H1 (cell line): Measurements from ENCODE around the gene TMEM38A. TPM values are rescaled to one million over a fixed set of nuclear protein-coding genes. Genes with fewer than 3 reads are reported as not detected.

Source experiments
- CTCF ChIA-PET: fragments of 300-600 bp; sonication (Branson Sonifier 250); formaldehyde crosslinking; loops from one replicate; lab custom pipeline; 2021; ENCODE audit not compliant: partially characterized antibody; lab: Charles Lee
- POLR2A ChIA-PET: fragments of 300-600 bp; sonication (Branson Sonifier 250); formaldehyde crosslinking; loops from one replicate; lab custom pipeline; 2021; ENCODE audit warnings: inconsistent platforms; ENCODE audit not compliant: partially characterized antibody; lab: Charles Lee
- DNase-seq, 2 experiments: peaks; one replicate each; pipeline versions ENCODE4 v3.0.0 to v3.0.0-alpha.2; 2010 to 2022; ENCODE audit warnings: low spot score in 2 of 2, low read depth in 1 of 2, mixed read lengths in 1 of 2
- FAIRE-seq: peaks from 2 replicates; lab custom pipeline; 2011; peaks lifted over from hg19 to GRCh38; lab: Jason Lieb, UNC
- H2AFZ ChIP-seq: 2 replicates; pipeline ENCODE4 v1.8.1; 2012; ENCODE audit warnings: low read length, inconsistent platforms
- H2AK5ac ChIP-seq: 2 replicates; pipeline ENCODE4 v1.6.1; 2013; ENCODE audit warnings: low read depth, low read length
- H2BK120ac ChIP-seq: replicated peaks from 2 replicates; pipeline ENCODE3; 2013; ENCODE audit warnings: low read depth, low read length, inconsistent platforms
- H2BK12ac ChIP-seq: 2 replicates; pipeline ENCODE4 v1.6.1; 2013; ENCODE audit warnings: low read depth, low read length
- H2BK15ac ChIP-seq: 2 replicates; pipeline ENCODE4 v1.6.1; 2013; ENCODE audit warnings: low read length
- H2BK20ac ChIP-seq: 2 replicates; pipeline ENCODE4 v1.6.1; 2013; ENCODE audit warnings: low read length
- H2BK5ac ChIP-seq: 2 replicates; pipeline ENCODE4 v1.6.1; 2013; ENCODE audit warnings: low read depth, low read length
- H3K14ac ChIP-seq: 2 replicates; pipeline ENCODE4 v1.6.1; 2013; ENCODE audit warnings: inconsistent platforms; ENCODE audit not compliant: insufficient read length
- H3K18ac ChIP-seq: 2 replicates; pipeline ENCODE4 v1.6.1; 2013; ENCODE audit warnings: low read length; ENCODE audit errors: extremely low read depth
- H3K23ac ChIP-seq: 2 replicates; pipeline ENCODE4 v1.6.1; 2013; ENCODE audit warnings: inconsistent platforms; ENCODE audit not compliant: insufficient read length
- H3K23me2 ChIP-seq: 2 replicates; pipeline ENCODE4 v1.6.1; 2013; ENCODE audit warnings: low read depth, low read length
- H3K27ac ChIP-seq: 2 replicates; pipeline ENCODE4 v1.6.1; 2011; ENCODE audit warnings: low read depth, low read length, inconsistent platforms
- H3K27me3 ChIP-seq, 4 experiments: replicated peaks in 1 of 4; 1 replicate in 1 of 4; 2 replicates in 3 of 4; pipeline versions ENCODE4 v1.6.1 to v1.8.1; 2011 to 2013; ENCODE audit warnings: low read length in 3 of 4, mild to moderate bottlenecking in 3 of 4, inconsistent platforms in 2 of 4, mixed read lengths in 2 of 4, moderate library complexity in 1 of 4; ENCODE audit not compliant: control insufficient read depth in 3 of 4, insufficient read depth in 3 of 4; ENCODE audit errors: extremely low read depth in 1 of 4
- H3K36me3 ChIP-seq, 4 experiments: 2 replicates each; pipeline versions ENCODE4 v1.6.1 to v1.8.1; 2011 to 2013; ENCODE audit warnings: mild to moderate bottlenecking in 4 of 4, low read length in 3 of 4, moderate library complexity in 2 of 4, control low read depth in 1 of 4, inconsistent platforms in 1 of 4; ENCODE audit not compliant: insufficient read depth in 4 of 4, control insufficient read depth in 2 of 4
- H3K4ac ChIP-seq: replicated peaks from 2 replicates; pipeline ENCODE3; 2013; ENCODE audit warnings: low read length, low read depth, mixed read lengths, inconsistent platforms; ENCODE audit not compliant: insufficient read length
- H3K4me1 ChIP-seq, 4 experiments: replicated peaks in 1 of 4; 1 replicate in 1 of 4; 2 replicates in 3 of 4; pipeline versions ENCODE4 v1.6.1 to v1.8.1; 2011 to 2013; ENCODE audit warnings: low read length in 3 of 4, inconsistent platforms in 2 of 4, mixed read lengths in 1 of 4; ENCODE audit not compliant: insufficient read depth in 4 of 4, control insufficient read depth in 3 of 4
- H3K4me2 ChIP-seq, 2 experiments: 2 replicates each; pipeline versions ENCODE4 v1.6.1 to v1.8.1; 2011 to 2013; ENCODE audit warnings: low read depth in 2 of 2, low read length in 2 of 2, control low read depth in 1 of 2, inconsistent platforms in 1 of 2, mild to moderate bottlenecking in 1 of 2; ENCODE audit not compliant: insufficient read depth in 1 of 2
- H3K4me3 ChIP-seq, 4 experiments: fragments of 200-600, 300-600 bp in 1 of 4; sonication (generic), shearing (Covaris generic), sonication (Bioruptor Twin) in 1 of 4; 2 replicates each; pipeline versions ENCODE4 v1.5.1 to v1.8.1; 2011 to 2016; ENCODE audit warnings: low read length in 4 of 4, low read depth in 3 of 4, control low read depth in 2 of 4, inconsistent platforms in 2 of 4, mild to moderate bottlenecking in 2 of 4, mixed read lengths in 1 of 4, moderate library complexity in 1 of 4; ENCODE audit not compliant: insufficient read depth in 2 of 4; ENCODE audit errors: extremely low read depth in 1 of 4
- H3K56ac ChIP-seq: replicated peaks from 2 replicates; pipeline ENCODE3; 2013; ENCODE audit warnings: low read depth, mild to moderate bottlenecking, mixed read lengths, low read length, inconsistent platforms; ENCODE audit not compliant: insufficient read length
- H3K79me1 ChIP-seq: 2 replicates; pipeline ENCODE4 v1.6.1; 2013; ENCODE audit warnings: low read depth, low read length, control low read depth
- H3K79me2 ChIP-seq, 2 experiments: 2 replicates each; pipeline versions ENCODE4 v1.6.1 to v1.8.1; 2012 to 2013; ENCODE audit warnings: low read length in 2 of 2, mild to moderate bottlenecking in 2 of 2, inconsistent platforms in 1 of 2; ENCODE audit not compliant: insufficient read depth in 2 of 2, control insufficient read depth in 1 of 2
- H3K9ac ChIP-seq, 4 experiments: replicated peaks in 1 of 4; 1 replicate in 1 of 4; 2 replicates in 3 of 4; pipeline versions ENCODE4 v1.6.1 to v1.8.1; 2011 to 2013; ENCODE audit warnings: low read depth in 3 of 4, low read length in 3 of 4, control low read depth in 2 of 4, mild to moderate bottlenecking in 2 of 4, moderate library complexity in 2 of 4, inconsistent platforms in 1 of 4; ENCODE audit errors: extremely low read depth in 1 of 4
- H3K9me3 ChIP-seq, 2 experiments: 2 replicates each; pipeline versions ENCODE4 v1.6.1 to v1.8.1; 2012 to 2013; ENCODE audit warnings: mild to moderate bottlenecking in 2 of 2, moderate library complexity in 2 of 2, control low read depth in 1 of 2, inconsistent platforms in 1 of 2, low read depth in 1 of 2, low read length in 1 of 2, mixed read lengths in 1 of 2; ENCODE audit not compliant: insufficient read depth in 2 of 2
- H4K20me1 ChIP-seq, 2 experiments: replicated peaks in 1 of 2; 2 replicates each; pipeline versions ENCODE3 to v1.8.1; 2011 to 2013; ENCODE audit warnings: inconsistent platforms in 2 of 2, low read length in 2 of 2, mild to moderate bottlenecking in 1 of 2; ENCODE audit not compliant: insufficient read depth in 2 of 2, control insufficient read depth in 1 of 2
- H4K5ac ChIP-seq: 2 replicates; pipeline ENCODE4 v1.6.1; 2013; ENCODE audit warnings: low read length, low read depth, mixed read lengths, inconsistent platforms; ENCODE audit not compliant: insufficient read length
- H4K8ac ChIP-seq: 2 replicates; pipeline ENCODE4 v1.8.0; 2013; ENCODE audit warnings: mild to moderate bottlenecking, moderate library complexity, low read length, inconsistent platforms; ENCODE audit not compliant: insufficient read depth; ENCODE audit errors: extremely low read depth
- H4K91ac ChIP-seq: replicated peaks from 2 replicates; pipeline ENCODE3; 2013; ENCODE audit warnings: low read length, mixed read lengths, inconsistent platforms; ENCODE audit not compliant: insufficient read length
- CTBP2 ChIP-seq: IDR thresholded peaks from 2 replicates; pipeline ENCODE4 v1.7.0; 2011; ENCODE audit warnings: borderline replicate concordance, mild to moderate bottlenecking, moderate library complexity, mixed read lengths, low read length; ENCODE audit not compliant: insufficient read depth, insufficient read length
- PHF8 ChIP-seq: fragments of 200-600 bp; sonication (generic); conservative IDR thresholded peaks from 2 replicates; pipeline ENCODE4 v1.7.1; 2012; ENCODE audit warnings: low read depth, mild to moderate bottlenecking, inconsistent platforms, low read length, moderate library complexity
- TAF1 ChIP-seq: IDR thresholded peaks from 2 replicates; pipeline ENCODE4 v1.6.1; 2011; ENCODE audit warnings: mild to moderate bottlenecking, low read depth, low read length
- WGBS, 2 experiments: shearing (Covaris generic) in 1 of 2; methylation state at CpG; one replicate each; pipeline versions ENCODE4 v1.1.6 to v1.1.7; 2013 to 2015; ENCODE audit warnings: low lambda C conversion rate in 2 of 2, mixed read lengths in 2 of 2, inconsistent platforms in 1 of 2, low coverage in 1 of 2, missing lambda C conversion rate in 1 of 2; ENCODE audit not compliant: insufficient replicate concordance in 2 of 2, insufficient coverage in 1 of 2, insufficient read length in 1 of 2; ENCODE audit errors: extremely low coverage in 1 of 2, missing lambda C conversion rate in 1 of 2; 5-methylcytosine and 5-hydroxymethylcytosine counted together
- polyA plus RNA-seq, 7 experiments: library from polyadenylated mRNA; depleted of rRNA in 3 of 7; stranded (reverse) in 5 of 7; unstranded in 2 of 7; fragments of >200 nt in 5 of 7; fragments of 200-250 nt in 2 of 7; gene quantifications; 1 replicate in 5 of 7; 2 replicates in 1 of 7; 4 replicates in 1 of 7; pipeline versions ENCODE4 v1.2.1 to v1.2.3, GENCODE V29; 2011 to 2013; ENCODE audit warnings: missing spikeins in 2 of 7, mixed read lengths in 2 of 7
- total RNA-seq: library from RNA; stranded (reverse); fragmentation: NEBNext Ultra II Directional; extraction: Animal tissue kit (Norgen Biotek cat#: 25700); gene quantifications from 2 replicates; pipeline ENCODE4 v1.2.1, GENCODE V29; 2021

TMEM38A gene
- total and polyA plus RNA-seq, 2 of the 8 experiments (the other 6 are each of a cell fraction or from before 2014, with no cell fraction given) = 8.9 to 9.2 TPM

- Histone ChIP-seq H3K4me2 (peak overlapping the region; percentile 76 to 99), H3K23ac (no peak overlapping the region), H3K79me2 (peaks cover 17 to 53% of the 10 kb centered on the region in 2 experiments), H2BK5ac (0 out of 2 replicates have a peak overlapping the region, but pooled peaks have one; percentile 60), H2BK15ac (no peak overlapping the region), H3K27ac (no peak overlapping the region), H3K79me1 (peaks cover 17% of the 10 kb centered on the region), H2AFZ (no peak overlapping the region), H3K23me2 (peaks cover 10% of the 10 kb centered on the region; the same call in 1 of the 2 replicates), H3K4me1 (peaks cover 2 to 10% (median 4%) of the 10 kb centered on the region in 4 experiments; a peak in 6 of 7 replicates), H4K8ac (no peak overlapping the region; the same call in 1 of the 2 replicates), H4K91ac (no peak overlapping the region)
- DNase-seq = no peak
- WGBS, 2 experiments = 3% methylated on average over 47 of the region's 52 CpGs; no CpG with 5 or more reads in 1 of the 2 experiments
- no peak for TF ChIP-seq CTBP2
- TF ChIP-seq PHF8 = peak; percentile 27; the same call in 1 of the 2 replicates
- TF ChIP-seq TAF1 = no peak
- TF ChIP-seq, all 59 proteins: peak for 1
- Histone ChIP-seq H2AK5ac (no peak overlapping the region), H2BK12ac (no peak overlapping the region), H2BK20ac (no peak overlapping the region), H4K5ac (no peak overlapping the region), H3K4ac (no peak overlapping the region), H3K56ac (no peak overlapping the region), H3K36me3 (peaks cover 0 to 5% (median 0%) of the 10 kb centered on the region in 4 experiments; a peak in 5 of 8 replicates), H3K9ac (peak overlapping the region; percentile 56 to 79 (median 70)), H3K18ac (no peak overlapping the region), H4K20me1 (peaks cover 13 to 32% of the 10 kb centered on the region in 2 experiments), H3K27me3 (no peaks in the 10 kb centered on the region), H3K9me3 (no peaks in the 10 kb centered on the region), H2BK120ac (no peak overlapping the region), H3K4me3 (peak overlapping the region; percentile 53 to 99 (median 82)), H3K14ac (no peak overlapping the region)
- FAIRE-seq = no peak
- CTCF ChIA-PET = interaction anchor here (0.6 to 0.9 kb wide), 3 partner anchors 10 to 1569 kb away, joined by 3 read pairs; no protein-coding TSS in a partner anchor
- POLR2A ChIA-PET = interaction anchor here (0.6 to 4.4 kb wide), 12 partner anchors 10 to 60 kb away, joined by 3 to 27 read pairs (median 4); partner anchors contain the start of genes SLC35E1, SMIM7 and TMEM38A
These were observed 33.6 kb upstream of the TMEM38A start for GRCh38 chr19:16627193-16627927.
